Muscle of back (tissue), 11 donors: ENCODE data around the gene TAGLN. TPM values are rescaled to one million over a fixed set of nuclear protein-coding genes. Genes with fewer than 3 reads are reported as not detected.

Source experiments
- DNase-seq, 3 donors: peaks; one replicate each; pipeline versions ENCODE4 v3.0.0 to v3.0.0-alpha.2; 2013
- polyA plus RNA-seq, 10 donors: library from polyadenylated mRNA; unstranded; fragments of 120-200 nt; gene quantifications; one replicate each; pipeline ENCODE4 v1.2.1, GENCODE V29; 2013; ENCODE audit not compliant: insufficient read length in 10 of 10

Gene TAGLN
- polyA plus RNA-seq, 10 donors, result 73.2 to 121 (median 92.2) TPM

DNA sequence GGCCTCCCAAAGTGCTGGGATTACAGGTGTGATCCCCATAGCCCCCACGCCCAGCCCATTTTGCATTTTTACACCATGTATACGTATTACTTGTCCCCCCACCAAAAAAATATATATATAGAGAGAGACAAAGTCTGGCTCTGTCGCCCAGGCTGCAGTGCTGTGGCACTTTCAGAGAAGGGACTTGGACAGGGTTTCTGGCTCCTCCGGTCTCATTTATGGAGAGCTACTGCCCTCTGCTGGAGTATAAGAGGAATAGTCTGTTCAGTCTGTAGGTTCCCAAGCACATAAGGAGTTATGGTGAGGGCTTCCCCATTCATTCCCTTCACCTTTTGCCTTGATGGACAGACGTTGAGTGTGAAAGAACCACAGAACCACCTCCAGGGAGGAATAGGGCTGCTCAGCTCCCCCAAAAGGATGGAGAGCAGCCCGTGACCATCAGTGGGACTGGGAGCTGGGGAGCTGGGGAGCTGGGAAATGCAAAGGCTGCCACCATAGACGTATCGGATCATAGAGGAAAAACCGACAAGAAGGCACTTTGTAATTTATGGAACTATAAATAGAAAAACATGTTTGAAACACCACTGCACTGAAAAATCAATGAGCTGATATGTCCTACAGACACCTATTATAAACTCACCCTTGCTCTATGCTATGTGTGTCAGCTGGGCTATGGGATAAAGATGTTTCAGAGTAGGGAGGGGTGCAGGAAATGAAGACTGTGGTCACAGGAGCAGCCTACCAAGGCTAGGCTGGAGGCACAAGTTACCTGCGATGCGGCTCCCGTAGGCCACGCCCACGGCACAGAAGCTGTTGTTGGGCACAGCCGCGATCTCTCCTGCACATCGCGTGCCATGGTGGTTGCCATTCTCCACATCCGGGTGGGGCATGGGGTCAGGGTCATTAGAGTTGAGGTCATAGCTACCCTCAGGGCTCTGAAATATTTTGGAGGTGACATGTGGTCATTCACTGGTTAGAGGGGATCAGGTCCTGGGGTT lies 27.5 kb downstream of the TAGLN start:
- DNase-seq, result peak; percentile 79 to 88 (median 86)

- no peak for DNase-seq
Observed at GRCh38 chr11:117228091-117228490, 28.9 kb downstream of the TAGLN start.

DNA sequence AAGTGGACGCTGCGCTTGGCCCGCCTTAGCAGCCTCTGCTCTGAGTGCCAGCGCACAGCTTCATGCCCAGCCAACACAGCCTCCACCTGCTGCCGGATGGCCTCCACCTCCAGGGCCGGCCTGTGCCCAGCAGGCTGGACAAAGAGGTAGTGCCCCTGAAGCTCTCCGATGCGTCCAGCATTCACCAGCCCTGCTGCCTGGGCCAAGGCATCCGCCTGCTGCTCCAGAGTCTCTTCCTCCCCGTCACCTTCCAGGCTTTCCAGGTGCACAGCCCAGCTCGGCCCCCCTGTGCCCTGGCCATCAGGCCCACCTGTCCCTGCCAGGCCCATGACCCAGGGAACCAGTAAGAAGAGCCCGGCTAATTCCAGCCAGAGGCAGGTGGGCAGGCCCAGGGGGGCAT lies 30.2 kb downstream of the TAGLN start:
- no peak for DNase-seq

GRCh38 chr11:117229931-117230285 lies 30.7 kb downstream of the TAGLN start:
- DNase-seq, result no peak

- no peak for DNase-seq
Observed at GRCh38 chr11:117230286-117230961, 31.3 kb downstream of the TAGLN start.

- no peak for DNase-seq
Observed at GRCh38 chr11:117230999-117231841, 32.0 kb downstream of the TAGLN start.

GRCh38 chr11:117231842-117232091 lies 32.6 kb downstream of the TAGLN start, which contains the start of gene PCSK7:
TSS of gene PCSK7 (minus strand) at chr11:117232073. CDS start at chr11:117229844, 2,229 bp downstream.
- no peak for DNase-seq

GRCh38 chr11:117232092-117232878 lies 33.1 kb downstream of the TAGLN start, which contains the start of gene RNF214:
TSS of gene RNF214 (plus strand) at chr11:117232671. CDS start at chr11:117234273, 1,602 bp downstream.
- DNase-seq, result peak; percentile 82 to 94 (median 93)

- peak in 1 of 3 donors; percentile 49 for DNase-seq
Observed at GRCh38 chr11:117232911-117233409, 33.8 kb downstream of the TAGLN start.

GRCh38 chr11:117238221-117238620 lies 39.1 kb downstream of the TAGLN start:
- no peak for DNase-seq

- DNase-seq, result peak in 1 of 3 donors; percentile 78
Observed at GRCh38 chr11:117239295-117239694, 40.1 kb downstream of the TAGLN start.

DNA sequence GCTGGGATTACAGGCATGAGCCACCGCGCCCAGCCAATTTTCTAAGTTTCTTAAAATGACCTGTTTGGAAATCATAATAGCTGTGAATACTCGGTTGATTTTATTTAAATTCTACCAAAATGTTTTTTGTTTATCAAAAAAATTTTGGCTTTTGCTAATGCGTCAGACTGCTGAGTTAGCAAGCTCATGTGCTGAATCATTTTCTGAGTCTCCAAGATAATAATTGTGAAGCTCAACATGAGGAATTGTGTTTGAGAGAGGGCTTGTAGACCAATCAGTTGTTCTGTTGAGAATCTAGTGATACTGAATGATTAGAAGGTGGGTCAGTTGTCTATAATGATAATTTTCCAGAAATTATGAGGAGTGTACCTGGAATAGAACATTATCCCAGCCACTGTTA lies 49.2 kb downstream of the TAGLN start:
- DNase-seq, result no peak

DNA sequence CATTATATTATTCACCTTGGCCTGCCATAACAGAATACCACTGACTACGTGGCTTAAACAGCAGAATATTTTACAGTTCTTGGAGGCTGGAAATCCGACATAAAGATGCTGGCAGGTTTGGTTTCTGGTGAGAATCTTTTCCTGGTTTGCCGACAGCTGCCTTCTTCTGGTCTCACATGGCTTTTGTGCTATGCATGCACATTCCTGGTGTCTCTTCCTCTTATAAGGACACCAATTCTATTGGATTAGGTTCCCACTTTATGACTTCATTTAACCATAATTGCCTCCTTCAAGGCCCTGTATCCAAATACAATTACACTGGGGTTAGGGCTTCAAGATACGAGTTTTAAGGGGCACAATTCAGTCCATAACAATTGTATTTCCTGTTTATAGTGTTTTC lies 50.4 kb downstream of the TAGLN start:
- no peak for DNase-seq

DNA sequence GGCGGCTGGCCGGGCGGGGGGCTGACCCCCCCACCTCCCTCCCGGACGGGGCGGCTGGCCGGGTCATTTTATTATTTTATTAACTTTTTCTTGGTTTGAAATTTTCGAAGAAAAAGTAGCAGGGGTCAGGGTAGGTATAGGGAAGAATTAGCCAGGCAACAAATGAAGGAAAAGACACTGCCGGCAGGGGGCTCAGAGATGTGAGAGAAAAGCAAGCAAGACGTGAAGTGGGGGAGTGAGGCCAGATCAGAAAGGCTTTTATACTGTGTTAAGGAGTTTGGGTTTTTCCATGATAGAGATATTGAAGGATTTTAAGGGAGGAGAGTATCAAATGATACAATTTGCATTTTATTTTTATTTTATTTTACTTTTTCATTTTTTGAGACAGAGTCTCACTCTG lies 52.3 kb downstream of the TAGLN start:
- DNase-seq, result no peak

DNA sequence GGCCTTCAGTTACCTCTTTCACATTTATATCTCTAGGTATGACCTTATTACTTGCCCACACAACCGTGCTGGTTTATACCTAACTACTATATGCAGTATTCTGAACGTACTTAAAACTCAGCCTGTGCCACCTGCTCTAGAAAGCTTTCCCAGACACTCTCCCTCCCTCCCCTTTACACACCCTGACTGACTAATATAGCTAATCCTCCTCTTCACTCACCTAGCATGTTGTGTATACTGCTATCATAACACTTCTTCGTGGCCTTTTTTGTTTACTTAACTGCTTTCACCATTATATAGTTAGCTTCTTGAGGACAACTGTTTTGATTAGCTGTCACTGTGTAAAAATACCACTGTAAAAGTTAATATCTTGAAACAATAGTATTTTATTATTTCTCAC lies 56.8 kb downstream of the TAGLN start:
- no peak for DNase-seq

DNA sequence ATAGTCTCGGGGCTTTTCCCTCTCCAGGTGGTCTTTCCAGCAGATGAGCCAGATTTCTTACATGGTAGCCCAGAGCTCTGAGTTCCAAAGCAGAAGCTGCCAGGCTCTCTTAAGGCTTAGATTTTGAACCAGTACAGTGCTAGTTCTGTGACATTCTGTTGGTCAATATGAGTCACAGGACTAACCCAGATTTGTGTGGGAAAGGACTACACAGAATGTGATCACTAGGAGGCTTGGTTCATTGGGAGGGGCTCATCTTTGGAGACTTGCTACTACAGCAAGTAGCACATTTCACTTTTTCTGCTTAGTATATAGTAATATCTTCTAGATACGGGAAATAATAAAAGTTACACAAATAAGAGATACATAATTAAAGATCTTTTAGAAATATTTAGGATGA lies 57.4 kb downstream of the TAGLN start:
- DNase-seq, result no peak

Other genes with a start within 250 kb of the TAGLN start
- gene SIK3, start 100.9 kb upstream of the TAGLN start, polyA plus RNA-seq, result 10 to 100 TPM; 28.3 to 42.5 (median 33.2) TPM
- gene PAFAH1B2, start 55.1 kb upstream of the TAGLN start, polyA plus RNA-seq, result 10 to 100 TPM; 40.7 to 57.2 (median 48.9) TPM
- 10 to 100 TPM; 23.0 to 42.5 (median 31.4) TPM for gene SIDT2, start 20.6 kb upstream of the TAGLN start, polyA plus RNA-seq
- 10 to 100 TPM; 17.8 to 33.1 (median 22.9) TPM for gene PCSK7, start 32.7 kb downstream of the TAGLN start, polyA plus RNA-seq
- 10 to 100 TPM; 13.5 to 22.5 (median 18.4) TPM for gene RNF214, start 33.3 kb downstream of the TAGLN start, polyA plus RNA-seq
- 10 to 100 TPM in 8 of 10 donors, 1 to 10 TPM in 2; 8.7 to 17.1 (median 13.2) TPM for gene BACE1-AS, start 92.0 kb downstream of the TAGLN start, polyA plus RNA-seq
- 10 to 100 TPM; 31.7 to 41.2 (median 37.8) TPM for gene BACE1, start 116.9 kb downstream of the TAGLN start, polyA plus RNA-seq
- 10 to 100 TPM in 8 of 10 donors, 1 to 10 TPM in 2; 9.5 to 18.6 (median 13.3) TPM for gene CEP164, start 128.5 kb downstream of the TAGLN start, polyA plus RNA-seq